Heart left ventricle (tissue), 13 donors: ENCODE measurements around the gene LRRC74B.

Source experiments
- CTCF ChIP-seq, 12 donors: fragments of 200-600 bp; sonication (generic) in 4 of 12; IDR thresholded peaks; one replicate each; pipeline versions ENCODE4 v1.5.0 to v1.8.0; 2018 to 2022; ENCODE audit warnings: antibody characterized with exemption in 12 of 12, mild to moderate bottlenecking in 5 of 12
- POLR2A ChIP-seq, 2 donors: fragments of 450-650 bp; IDR thresholded peaks; one replicate each; pipeline ENCODE4 v1.6.1; 2017; ENCODE audit warnings: antibody characterized with exemption in 2 of 2, mild to moderate bottlenecking in 2 of 2, moderate library complexity in 2 of 2
- donor health status: ischemic (EF 13 %, LVEDD 7.1; RV severe dilation, severe dysfunction).
- donor health status: DM: no; HTN: yes; CAD: no.
- donor health status: DM: no; HTN: no; CAD: no.
- donor health status: ischemic (EF 25% LVEDD 6.9; RV normal size, moderate dysfunction).
- donor health status: ischemic (EF 25% LVEDD 5.7; RV mildly dilated, moderate dysfunction).
- donor health status: ischemic (EF 35%, LVEDD 5.7; RV mildly dilated, moderate dysfunction).
- donor health status: nonischemic (EF 11% LVEDD 7.7; RV severe dilation, severe dysfunction).
- donor health status: DM: yes; HTN: yes; CAD: no.
- donor health status: PGD.
- donor health status: ischemic (EF 29% LVEDD 5.4; RV normal size, mild dysfunction).
- donor health status: nonischemic (EF 23%, LVEDD 6.1; RV moderate dilation, normal function).

DNA sequence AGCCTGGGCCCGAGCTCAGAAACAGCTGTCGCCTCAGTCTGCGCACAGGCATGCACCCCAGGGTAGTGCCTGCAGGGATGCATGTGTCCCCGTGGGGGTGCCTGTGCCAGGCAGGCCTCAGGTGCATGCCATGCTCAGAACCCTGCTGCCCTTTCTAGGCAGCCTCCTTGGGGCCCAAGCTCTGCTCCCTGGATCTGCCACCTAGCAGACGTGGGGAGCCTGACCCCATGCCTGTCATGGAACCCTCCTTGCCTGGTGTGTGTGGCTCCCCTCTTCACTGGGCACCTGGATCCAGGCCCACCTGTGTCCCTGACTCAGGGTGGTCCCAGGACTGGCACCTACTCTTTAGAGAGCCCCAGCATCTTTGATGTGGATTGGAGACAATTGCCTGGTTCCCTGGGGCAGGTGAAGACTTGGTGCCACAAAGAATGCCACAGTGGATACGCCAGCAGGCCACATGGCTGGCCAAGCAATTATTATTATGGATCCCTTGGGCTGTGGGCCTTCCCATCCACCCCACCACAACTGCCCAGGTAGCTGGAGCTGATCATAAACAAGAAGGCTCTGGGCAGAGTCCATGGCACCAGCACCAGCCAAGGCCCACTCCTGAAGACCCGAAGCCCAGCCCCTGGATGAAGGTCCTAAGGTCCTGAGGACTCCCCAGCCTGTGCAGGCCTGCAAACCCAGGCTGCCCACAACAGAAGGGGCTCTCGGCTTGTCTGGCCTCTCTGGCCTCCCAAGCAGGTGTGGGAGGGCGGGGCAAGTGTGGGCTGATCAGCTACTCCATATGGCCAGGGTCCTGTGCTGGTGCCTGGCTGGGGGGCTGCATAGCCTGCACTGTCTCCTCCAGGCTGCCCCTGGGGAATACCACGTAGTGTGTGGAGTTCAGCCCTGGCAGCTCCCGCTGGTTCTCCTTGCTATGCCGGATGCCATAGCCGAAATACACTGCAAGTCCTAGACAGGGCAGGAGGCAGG is 17.2 kb upstream of the LRRC74B start:
- TF ChIP-seq CTCF (IDR thresholded peaks at IDR 0.05): no peak
- TF ChIP-seq POLR2A (IDR thresholded peaks at IDR 0.05): no peak
